MCF 10A (cell line): ENCODE results near the gene SLFNL1. TPM values are rescaled to one million over a fixed set of nuclear protein-coding genes. Genes with fewer than 3 reads are reported as not detected.

ENCODE experiments used
- BruUV-seq: library from RNA; stranded (reverse); fragments of 400-500 nt; replicated peaks from 2 replicates; lab custom pipeline; 2021; lab: Mats Ljungman, UMichigan
- CTCF ChIA-PET: fragments of 300-600 bp; sonication (Branson Sonifier 250); formaldehyde crosslinking; extraction: SDS; loops from one replicate; lab custom pipeline; 2021; ENCODE audit warnings: antibody characterized with exemption, inconsistent platforms; lab: Yijun Ruan, JAX
- POLR2A ChIA-PET: fragments of 300-600, 350-650 bp; sonication (Branson Sonifier 250); formaldehyde crosslinking; extraction: SDS; loops from one replicate; lab custom pipeline; 2020; ENCODE audit warnings: antibody characterized with exemption, inconsistent platforms; lab: Yijun Ruan, JAX
- DNase-seq: peaks from one replicate; pipeline ENCODE4 v3.0.0-alpha.2; 2018; ENCODE audit not compliant: unreplicated experiment
- H3K27ac Mint-ChIP-seq: one replicate; pipeline ENCODE4 v1.8.0; 2022; ENCODE audit warnings: mild to moderate bottlenecking, low read depth, mixed read lengths; ENCODE audit not compliant: unreplicated experiment
- H3K27me3 Mint-ChIP-seq: one replicate; pipeline ENCODE4 v1.8.0; 2022; ENCODE audit warnings: mixed read lengths; ENCODE audit not compliant: insufficient read depth, unreplicated experiment
- H3K36me3 Mint-ChIP-seq: one replicate; pipeline ENCODE4 v1.8.0; 2022; ENCODE audit warnings: mild to moderate bottlenecking, moderate library complexity, mixed read lengths; ENCODE audit not compliant: insufficient read depth, unreplicated experiment
- H3K4me1 Mint-ChIP-seq: one replicate; pipeline ENCODE4 v1.8.0; 2022; ENCODE audit warnings: mixed read lengths; ENCODE audit not compliant: insufficient read depth, unreplicated experiment
- H3K4me3 Mint-ChIP-seq: one replicate; pipeline ENCODE4 v1.8.0; 2022; ENCODE audit warnings: mild to moderate bottlenecking, moderate library complexity, mixed read lengths; ENCODE audit not compliant: unreplicated experiment
- H3K9me3 Mint-ChIP-seq: one replicate; pipeline ENCODE4 v1.8.0; 2022; ENCODE audit warnings: mixed read lengths; ENCODE audit not compliant: unreplicated experiment
- CTCF ChIP-seq: fragments of 200-600 bp; IDR thresholded peaks from one replicate; pipeline ENCODE4 v1.8.0; 2022; ENCODE audit warnings: antibody characterized with exemption, mild to moderate bottlenecking; ENCODE audit not compliant: unreplicated experiment
- intact Hi-C: fragments of 100-400 bp; cut with micrococcal nuclease; formaldehyde crosslinking; loops from 2 replicates; pipeline ENCODE4 v1.14.1; 2022
- total RNA-seq: library from RNA; stranded (reverse); gene quantifications from 2 replicates; pipeline ENCODE4 v1.2.3, GENCODE V29; 2022

The SLFNL1 gene
- total RNA-seq, 1 experiment from 2014 or later = 0.28 TPM

GRCh38 chr1:40978886-40979240 lies 42.7 kb downstream of the SLFNL1 start:
- ChIA-PET POLR2A (interaction anchor here (1.4 to 3.7 kb wide), 4 partner anchors 13 to 287 kb away, joined by 3 to 33 read pairs (median 12); partner anchors contain the start of gene NFYC), CTCF (interaction anchor here (0.5 kb wide), 1 partner anchor 288 kb away, joined by 3 read pairs; the partner anchor contains the start of gene NFYC)
- no peak for DNase-seq
- TF ChIP-seq CTCF = no peak
- Mint-ChIP-seq H3K9me3 (no peaks in the 10 kb centered on the region), H3K36me3 (peaks cover 14% of the 10 kb centered on the region), H3K4me3 (peak overlapping the region; percentile 82), H3K27ac (peak overlapping the region; percentile 90), H3K4me1 (peaks cover 12% of the 10 kb centered on the region), H3K27me3 (no peaks in the 10 kb centered on the region)
- intact Hi-C loops = no loop called here
- TSS peak; percentile 65 for BruUV-seq

GRCh38 chr1:40977716-40978115 lies 43.8 kb downstream of the SLFNL1 start:
- CTCF ChIA-PET = no interaction called here
- no peak for DNase-seq
- H3K27me3 Mint-ChIP-seq = no peaks in the 10 kb centered on the region
- H3K4me3 Mint-ChIP-seq = no peak overlapping the region
- intact Hi-C loops = no loop called here
- POLR2A ChIA-PET = no interaction called here
- H3K9me3 Mint-ChIP-seq = no peaks in the 10 kb centered on the region
- peaks cover 5% of the 10 kb centered on the region for H3K36me3 Mint-ChIP-seq
- no peak for TF ChIP-seq CTCF
- no peak overlapping the region for H3K27ac Mint-ChIP-seq
- no TSS peak for BruUV-seq
- H3K4me1 Mint-ChIP-seq = peaks cover 11% of the 10 kb centered on the region

GRCh38 chr1:40976952-40977690 lies 44.4 kb downstream of the SLFNL1 start:
- CTCF ChIA-PET = interaction anchor here (0.5 kb wide), 1 partner anchor 114 kb away, joined by 4 read pairs; no protein-coding TSS in a partner anchor
- H3K4me1 Mint-ChIP-seq = peaks cover 11% of the 10 kb centered on the region
- no TSS peak for BruUV-seq
- DNase-seq = no peak
- no peaks in the 10 kb centered on the region for H3K9me3 Mint-ChIP-seq
- no peak for TF ChIP-seq CTCF
- no peaks in the 10 kb centered on the region for H3K27me3 Mint-ChIP-seq
- intact Hi-C loops = no loop called here
- H3K36me3 Mint-ChIP-seq = peaks cover 5% of the 10 kb centered on the region
- no peak overlapping the region for H3K4me3 Mint-ChIP-seq
- POLR2A ChIA-PET = no interaction called here
- no peak overlapping the region for H3K27ac Mint-ChIP-seq

- no peak for DNase-seq
- intact Hi-C loops = no loop called here
- Mint-ChIP-seq H3K27ac (no peak overlapping the region), H3K4me1 (no peaks in the 10 kb centered on the region), H3K9me3 (no peaks in the 10 kb centered on the region), H3K4me3 (no peak overlapping the region), H3K36me3 (peaks cover 5% of the 10 kb centered on the region), H3K27me3 (no peaks in the 10 kb centered on the region)
- CTCF ChIA-PET = interaction anchor here (0.6 to 1.2 kb wide), 3 partner anchors 29 to 127 kb away, joined by 3 to 4 read pairs (median 3); no protein-coding TSS in a partner anchor
- BruUV-seq = no TSS peak
- POLR2A ChIA-PET = interaction anchor here (0.6 kb wide), 1 partner anchor 308 kb away, joined by 3 read pairs; no protein-coding TSS in a partner anchor
- TF ChIP-seq CTCF = no peak
These were observed 46.6 kb downstream of the SLFNL1 start for GRCh38 chr1:40974945-40975344.
